Neural progenitor cell (in vitro differentiated cells): ENCODE data around the gene SLC12A7. TPM values are rescaled to one million over a fixed set of nuclear protein-coding genes. Genes with fewer than 3 reads are reported as not detected.

Experiments
- DNase-seq: peaks from one replicate; pipeline ENCODE4 v3.0.0-alpha.2; 2016; ENCODE audit warnings: low spot score
- H2AFZ ChIP-seq: fragments of 200-600 bp; sonication (generic); replicated peaks from 2 replicates; pipeline ENCODE4 v1.6.1; 2016; ENCODE audit warnings: antibody characterized with exemption
- H3F3A ChIP-seq: fragments of 200-600 bp; sonication (generic); 2 replicates; pipeline ENCODE4 v1.6.1; 2016; ENCODE audit warnings: antibody characterized with exemption, low read depth
- H3K27ac ChIP-seq: fragments of 200-600 bp; sonication (generic); 2 replicates; pipeline ENCODE4 v1.5.1; 2016; ENCODE audit warnings: mild to moderate bottlenecking
- H3K27me3 ChIP-seq: fragments of 200-600 bp; sonication (generic); 2 replicates; pipeline ENCODE4 v1.6.1; 2016; ENCODE audit warnings: mild to moderate bottlenecking, moderate library complexity
- H3K36me3 ChIP-seq: fragments of 200-600 bp; sonication (generic); 2 replicates; pipeline ENCODE4 v1.5.1; 2016
- H3K4me1 ChIP-seq: fragments of 200-600 bp; sonication (generic); 2 replicates; pipeline ENCODE4 v1.6.1; 2016; ENCODE audit warnings: mixed run types
- H3K4me2 ChIP-seq: fragments of 200-600 bp; sonication (generic); 2 replicates; pipeline ENCODE4 v1.6.1; 2016
- H3K4me3 ChIP-seq: fragments of 200-600 bp; sonication (generic); 2 replicates; pipeline ENCODE4 v1.5.1; 2016
- H3K79me2 ChIP-seq: fragments of 200-600 bp; sonication (generic); 2 replicates; pipeline ENCODE4 v1.6.1; 2016; ENCODE audit warnings: low read depth
- H3K9ac ChIP-seq: fragments of 200-600 bp; sonication (generic); 2 replicates; pipeline ENCODE4 v1.6.1; 2016
- H3K9me3 ChIP-seq: fragments of 200-600 bp; sonication (generic); 2 replicates; pipeline ENCODE4 v1.5.1; 2016; ENCODE audit warnings: low read depth
- H4K20me1 ChIP-seq: fragments of 200-600 bp; sonication (generic); 2 replicates; pipeline ENCODE4 v1.6.1; 2016; ENCODE audit warnings: low read depth
- H3K27ac Mint-ChIP-seq: 3 replicates; pipeline ENCODE4 v1.8.0; 2021; ENCODE audit warnings: mixed read lengths
- H3K27me3 Mint-ChIP-seq: 2 replicates; pipeline ENCODE4 v1.8.0; 2022; ENCODE audit warnings: low read depth, mild to moderate bottlenecking, inconsistent platforms, moderate library complexity, mixed read lengths; ENCODE audit not compliant: insufficient read depth
- H3K36me3 Mint-ChIP-seq: 3 replicates; pipeline ENCODE4 v1.8.0; 2021; ENCODE audit warnings: mixed read lengths
- H3K4me1 Mint-ChIP-seq: 3 replicates; pipeline ENCODE4 v1.8.0; 2021; ENCODE audit warnings: mixed read lengths
- H3K4me3 Mint-ChIP-seq: 3 replicates; pipeline ENCODE4 v1.8.0; 2021; ENCODE audit warnings: mild to moderate bottlenecking, moderate library complexity, mixed read lengths
- H3K9me3 Mint-ChIP-seq: 3 replicates; pipeline ENCODE4 v1.8.0; 2020; ENCODE audit warnings: mixed read lengths
- CTCF ChIP-seq: fragments of 200-600 bp; sonication (generic); IDR thresholded peaks from 2 replicates; pipeline ENCODE4 v1.5.1; 2017; ENCODE audit warnings: antibody characterized with exemption, mild to moderate bottlenecking
- EZH2 ChIP-seq: fragments of 200-600 bp; sonication (generic); IDR thresholded peaks from 2 replicates; pipeline ENCODE4 v1.6.1; 2017; ENCODE audit warnings: antibody characterized with exemption, mild to moderate bottlenecking, moderate library complexity
- EZH2phosphoT487 ChIP-seq: fragments of 200-600 bp; sonication (generic); IDR thresholded peaks from 2 replicates; pipeline ENCODE4 v1.6.1; 2017; ENCODE audit warnings: antibody characterized with exemption
- total RNA-seq: library from RNA; depleted of rRNA; stranded (reverse); fragments of >200 nt; gene quantifications from 2 replicates; pipeline ENCODE4 v1.2.3, GENCODE V29; 2015; ENCODE audit warnings: low replicate concordance

The SLC12A7 gene
- total RNA-seq, 1 donor from 2014 or later, result 7.5 TPM

GRCh38 chr5:1094670-1095190, 17.1 kb downstream of the SLC12A7 start:
- Histone ChIP-seq H3K4me3 (no peak overlapping the region), H4K20me1 (peaks cover 41% of the 10 kb centered on the region), H3K4me2 (peak overlapping the region; percentile 13), H3K27ac (no peak overlapping the region), H3K27me3 (no peaks in the 10 kb centered on the region), H3K79me2 (peaks cover 36% of the 10 kb centered on the region), H3K36me3 (no peaks in the 10 kb centered on the region), H3K9ac (no peak overlapping the region), H2AFZ (no peak overlapping the region), H3F3A (peaks cover 15% of the 10 kb centered on the region), H3K9me3 (no peaks in the 10 kb centered on the region), H3K4me1 (peaks cover 27% of the 10 kb centered on the region)
- Mint-ChIP-seq H3K9me3 (no peaks in the 10 kb centered on the region), H3K36me3 (peaks cover 4% of the 10 kb centered on the region), H3K27me3 (peaks cover 6% of the 10 kb centered on the region), H3K27ac (peak overlapping the region; percentile 64), H3K4me3 (no peak overlapping the region), H3K4me1 (peaks cover 33% of the 10 kb centered on the region)
- no peak for TF ChIP-seq EZH2
- no peak for TF ChIP-seq EZH2phosphoT487
- TF ChIP-seq CTCF, result no peak
- peak; percentile 50 for DNase-seq

DNA sequence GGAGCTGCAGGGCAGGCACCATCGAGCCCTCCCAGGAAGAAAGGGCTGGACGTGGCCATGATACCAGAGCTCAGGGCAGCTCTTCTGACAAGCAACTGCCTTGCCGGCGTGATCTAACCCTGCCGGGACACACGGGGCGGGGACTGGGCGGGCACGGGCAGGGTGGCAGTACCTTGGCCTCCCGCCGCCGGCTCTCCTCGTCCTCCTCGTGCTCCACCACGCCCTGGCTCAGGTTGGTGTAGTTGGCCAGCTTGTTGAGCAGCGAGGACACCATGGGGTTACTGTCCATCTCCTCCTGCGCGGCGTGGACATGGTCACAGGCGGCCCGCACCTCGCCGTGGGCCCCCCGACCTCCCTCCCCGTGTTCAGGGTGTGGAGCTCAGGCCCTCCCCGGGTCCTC, 18.5 kb downstream of the SLC12A7 start:
- no peak overlapping the region for H3K4me3 Mint-ChIP-seq
- no peak overlapping the region for H2AFZ ChIP-seq
- H3K9me3 ChIP-seq, result no peaks in the 10 kb centered on the region
- H3K36me3 Mint-ChIP-seq, result peaks cover 4% of the 10 kb centered on the region
- H3K79me2 ChIP-seq, result peaks cover 25% of the 10 kb centered on the region
- peaks cover 31% of the 10 kb centered on the region for H4K20me1 ChIP-seq
- H3K4me3 ChIP-seq, result no peak overlapping the region
- peaks cover 27% of the 10 kb centered on the region for H3K4me1 Mint-ChIP-seq
- no peak overlapping the region for H3K27ac ChIP-seq
- DNase-seq, result no peak
- no peaks in the 10 kb centered on the region for H3K36me3 ChIP-seq
- H3K4me2 ChIP-seq, result no peak overlapping the region
- no peak overlapping the region for H3K27ac Mint-ChIP-seq
- no peak overlapping the region for H3K9ac ChIP-seq
- H3K9me3 Mint-ChIP-seq, result no peaks in the 10 kb centered on the region
- H3K27me3 Mint-ChIP-seq, result peaks cover 5% of the 10 kb centered on the region
- H3F3A ChIP-seq, result peaks cover 9% of the 10 kb centered on the region
- TF ChIP-seq CTCF, result no peak
- no peak for TF ChIP-seq EZH2phosphoT487
- TF ChIP-seq EZH2, result no peak
- peaks cover 22% of the 10 kb centered on the region for H3K4me1 ChIP-seq
- H3K27me3 ChIP-seq, result no peaks in the 10 kb centered on the region

DNA sequence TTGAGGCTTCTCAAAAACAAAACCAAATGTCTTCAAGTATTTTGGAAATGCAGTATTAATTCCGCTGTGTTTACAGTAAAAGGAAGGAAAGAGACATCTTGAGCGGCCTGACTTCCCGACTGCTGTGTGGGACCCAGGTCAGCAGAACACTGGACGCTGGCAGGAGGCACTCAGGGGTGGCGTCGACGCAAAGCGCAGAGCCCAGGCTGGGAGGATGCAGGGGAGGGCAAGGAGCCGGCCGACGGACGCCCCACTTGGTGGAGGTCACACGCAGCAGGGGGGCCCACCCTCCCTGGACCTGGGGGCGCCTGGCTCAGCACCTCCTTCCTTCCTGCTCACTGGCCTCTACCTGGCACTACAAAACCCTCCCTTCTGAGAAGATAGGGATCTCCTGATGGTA, 19.7 kb downstream of the SLC12A7 start:
- TF ChIP-seq EZH2 (no peak), EZH2phosphoT487 (no peak)
- H3K36me3 Mint-ChIP-seq, result peaks cover 5% of the 10 kb centered on the region
- H3K4me2 ChIP-seq, result no peak overlapping the region
- no peak overlapping the region for H3K4me3 Mint-ChIP-seq
- H3K9me3 Mint-ChIP-seq, result no peaks in the 10 kb centered on the region
- peaks cover 14% of the 10 kb centered on the region for H3K4me1 ChIP-seq
- DNase-seq, result no peak
- H4K20me1 ChIP-seq, result peaks cover 23% of the 10 kb centered on the region
- peaks cover 19% of the 10 kb centered on the region for H3K4me1 Mint-ChIP-seq
- no peak overlapping the region for H3K9ac ChIP-seq
- H3K4me3 ChIP-seq, result no peak overlapping the region
- H3K27ac ChIP-seq, result no peak overlapping the region
- H3K9me3 ChIP-seq, result no peaks in the 10 kb centered on the region
- H3K27ac Mint-ChIP-seq, result no peak overlapping the region
- no peak overlapping the region for H2AFZ ChIP-seq
- H3F3A ChIP-seq, result peaks cover 2% of the 10 kb centered on the region
- no peaks in the 10 kb centered on the region for H3K27me3 ChIP-seq
- H3K79me2 ChIP-seq, result peaks cover 18% of the 10 kb centered on the region
- peaks cover 5% of the 10 kb centered on the region for H3K27me3 Mint-ChIP-seq
- no peaks in the 10 kb centered on the region for H3K36me3 ChIP-seq

GRCh38 chr5:1091632-1092031, 20.2 kb downstream of the SLC12A7 start:
- Histone ChIP-seq H4K20me1 (peaks cover 20% of the 10 kb centered on the region), H3K9ac (no peak overlapping the region), H3K36me3 (no peaks in the 10 kb centered on the region), H3K9me3 (no peaks in the 10 kb centered on the region), H3K4me3 (no peak overlapping the region), H3F3A (no peaks in the 10 kb centered on the region), H2AFZ (no peak overlapping the region), H3K4me2 (no peak overlapping the region), H3K27me3 (no peaks in the 10 kb centered on the region), H3K4me1 (peaks cover 11% of the 10 kb centered on the region), H3K27ac (no peak overlapping the region), H3K79me2 (peaks cover 15% of the 10 kb centered on the region)
- DNase-seq, result no peak
- Mint-ChIP-seq H3K27me3 (peaks cover 5% of the 10 kb centered on the region), H3K9me3 (no peaks in the 10 kb centered on the region), H3K36me3 (peaks cover 6% of the 10 kb centered on the region), H3K4me3 (no peak overlapping the region), H3K4me1 (peaks cover 16% of the 10 kb centered on the region), H3K27ac (no peak overlapping the region)
- TF ChIP-seq EZH2phosphoT487, result no peak
- no peak for TF ChIP-seq CTCF
- no peak for TF ChIP-seq EZH2
